ENCODE data around the gene GPR39.

- TF ChIP-seq, protein P1, sequence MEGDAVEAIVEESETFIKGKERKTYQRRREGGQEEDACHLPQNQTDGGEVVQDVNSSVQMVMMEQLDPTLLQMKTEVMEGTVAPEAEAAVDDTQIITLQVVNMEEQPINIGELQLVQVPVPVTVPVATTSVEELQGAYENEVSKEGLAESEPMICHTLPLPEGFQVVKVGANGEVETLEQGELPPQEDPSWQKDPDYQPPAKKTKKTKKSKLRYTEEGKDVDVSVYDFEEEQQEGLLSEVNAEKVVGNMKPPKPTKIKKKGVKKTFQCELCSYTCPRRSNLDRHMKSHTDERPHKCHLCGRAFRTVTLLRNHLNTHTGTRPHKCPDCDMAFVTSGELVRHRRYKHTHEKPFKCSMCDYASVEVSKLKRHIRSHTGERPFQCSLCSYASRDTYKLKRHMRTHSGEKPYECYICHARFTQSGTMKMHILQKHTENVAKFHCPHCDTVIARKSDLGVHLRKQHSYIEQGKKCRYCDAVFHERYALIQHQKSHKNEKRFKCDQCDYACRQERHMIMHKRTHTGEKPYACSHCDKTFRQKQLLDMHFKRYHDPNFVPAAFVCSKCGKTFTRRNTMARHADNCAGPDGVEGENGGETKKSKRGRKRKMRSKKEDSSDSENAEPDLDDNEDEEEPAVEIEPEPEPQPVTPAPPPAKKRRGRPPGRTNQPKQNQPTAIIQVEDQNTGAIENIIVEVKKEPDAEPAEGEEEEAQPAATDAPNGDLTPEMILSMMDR (conservative IDR thresholded peaks at IDR 0.05), result no peak
- no peak for TF ChIP-seq ZFX (IDR thresholded peaks at IDR 0.05)
Measured at GRCh38 chr2:132400901-132401240, 15.7 kb upstream of the GPR39 start.

All from C4-2B (cell line).